MM.1S (cell line): ENCODE data around the gene CSNK1D.

ENCODE experiments used
- DNase-seq: peaks from one replicate; pipeline ENCODE4 v3.0.0-alpha.2; 2015
- H2AFZ ChIP-seq: fragments of 300-600 bp; sonication (generic); 2 replicates; pipeline ENCODE4 v1.6.0; 2016; ENCODE audit warnings: antibody characterized with exemption, low read length
- H3F3A ChIP-seq: fragments of 300-600 bp; sonication (generic); 2 replicates; pipeline ENCODE4 v1.6.1; 2016; ENCODE audit warnings: mild to moderate bottlenecking, antibody characterized with exemption, low read length, moderate library complexity, mixed read lengths; ENCODE audit not compliant: insufficient read depth
- H3K27ac ChIP-seq: fragments of 300-600 bp; sonication (generic); 2 replicates; pipeline ENCODE4 v1.5.1; 2016; ENCODE audit warnings: mild to moderate bottlenecking, low read length
- H3K27me3 ChIP-seq: fragments of 300-600 bp; sonication (generic); replicated peaks from 2 replicates; pipeline ENCODE4 v1.6.0; 2016; ENCODE audit warnings: low read length; ENCODE audit not compliant: insufficient read depth
- H3K36me3 ChIP-seq: fragments of 300-600 bp; sonication (generic); replicated peaks from 2 replicates; pipeline ENCODE4 v1.6.1; 2016; ENCODE audit warnings: mild to moderate bottlenecking, low read length, mixed read lengths; ENCODE audit not compliant: insufficient read depth
- H3K4me1 ChIP-seq: fragments of 300-600 bp; sonication (generic); 2 replicates; pipeline ENCODE4 v1.6.1; 2016; ENCODE audit warnings: low read length, mixed read lengths
- H3K4me2 ChIP-seq: fragments of 300-600 bp; sonication (generic); 2 replicates; pipeline ENCODE4 v1.6.0; 2016; ENCODE audit warnings: low read depth, low read length
- H3K4me3 ChIP-seq: fragments of 300-600 bp; sonication (generic); 2 replicates; pipeline ENCODE4 v1.5.1; 2016; ENCODE audit warnings: low read length, mixed read lengths
- H3K79me2 ChIP-seq: fragments of 300-600 bp; sonication (generic); 2 replicates; pipeline ENCODE4 v1.6.1; 2016; ENCODE audit warnings: mixed run types, low read length, mixed read lengths
- H3K9ac ChIP-seq: fragments of 300-600 bp; sonication (generic); 2 replicates; pipeline ENCODE4 v1.6.1; 2016; ENCODE audit warnings: low read length, mixed read lengths
- H3K9me2 ChIP-seq: fragments of 300-600 bp; sonication (generic); replicated peaks from 2 replicates; pipeline ENCODE4 v1.6.1; 2016; ENCODE audit warnings: mild to moderate bottlenecking, low read length, mixed read lengths; ENCODE audit not compliant: insufficient read depth
- H3K9me3 ChIP-seq: fragments of 300-600 bp; sonication (generic); replicated peaks from 2 replicates; pipeline ENCODE4 v1.6.1; 2016; ENCODE audit warnings: mild to moderate bottlenecking, low read length, mixed read lengths; ENCODE audit not compliant: insufficient read depth
- H4K20me1 ChIP-seq: fragments of 300-600 bp; sonication (generic); 2 replicates; pipeline ENCODE4 v1.6.1; 2016; ENCODE audit warnings: mild to moderate bottlenecking, low read length, moderate library complexity, mixed read lengths; ENCODE audit not compliant: insufficient read depth
- CTCF ChIP-seq: fragments of 300-600 bp; sonication (generic); IDR thresholded peaks from 2 replicates; pipeline ENCODE4 v1.5.1; 2016; ENCODE audit warnings: antibody characterized with exemption, low read length, mixed read lengths
- EZH2 ChIP-seq: fragments of 300-600 bp; sonication (generic); optimal IDR thresholded peaks from 2 replicates; pipeline ENCODE3; 2017; ENCODE audit warnings: low read depth, mild to moderate bottlenecking, antibody characterized with exemption, low read length, mixed read lengths
- EZH2phosphoT487 ChIP-seq: fragments of 300-600 bp; sonication (generic); IDR thresholded peaks from 2 replicates; pipeline ENCODE4 v1.6.1; 2018; ENCODE audit warnings: antibody characterized with exemption, low read length

Gene CSNK1D

GRCh38 chr17:82278308-82278707, 4.8 kb upstream of the CSNK1D start:
- Histone ChIP-seq H3K36me3 (no peaks in the 10 kb centered on the region), H3K4me3 (no peak overlapping the region), H3K4me1 (peaks cover 7% of the 10 kb centered on the region), H4K20me1 (no peaks in the 10 kb centered on the region), H3K9me2 (no peaks in the 10 kb centered on the region), H3F3A (no peaks in the 10 kb centered on the region), H3K79me2 (peaks cover 3% of the 10 kb centered on the region), H3K9ac (no peak overlapping the region), H3K27ac (no peak overlapping the region), H3K27me3 (no peaks in the 10 kb centered on the region), H3K9me3 (no peaks in the 10 kb centered on the region), H2AFZ (no peak overlapping the region), H3K4me2 (no peak overlapping the region)
- no peak for DNase-seq
- TF ChIP-seq EZH2phosphoT487 (no peak), CTCF (no peak), EZH2 (no peak)

GRCh38 chr17:82277851-82278250, 4.4 kb upstream of the CSNK1D start:
- no peak for TF ChIP-seq EZH2
- no peak for TF ChIP-seq CTCF
- TF ChIP-seq EZH2phosphoT487 = no peak

GRCh38 chr17:82276938-82277337, 3.4 kb upstream of the CSNK1D start:
- H4K20me1 ChIP-seq = no peaks in the 10 kb centered on the region
- no peak overlapping the region for H3K4me3 ChIP-seq
- H3K79me2 ChIP-seq = peaks cover 16% of the 10 kb centered on the region
- H3K4me1 ChIP-seq = peaks cover 7% of the 10 kb centered on the region
- no peak overlapping the region for H3K27ac ChIP-seq
- DNase-seq = no peak
- no peaks in the 10 kb centered on the region for H3K27me3 ChIP-seq
- H3K9me2 ChIP-seq = no peaks in the 10 kb centered on the region
- no peaks in the 10 kb centered on the region for H3K9me3 ChIP-seq
- TF ChIP-seq CTCF (no peak), EZH2 (no peak), EZH2phosphoT487 (no peak)
- no peak overlapping the region for H3K4me2 ChIP-seq
- no peaks in the 10 kb centered on the region for H3F3A ChIP-seq
- H3K9ac ChIP-seq = no peak overlapping the region
- no peak overlapping the region for H2AFZ ChIP-seq
- no peaks in the 10 kb centered on the region for H3K36me3 ChIP-seq

More at GRCh38 chr17:82277851-82278250, 4.4 kb upstream of the CSNK1D start:
- Histone ChIP-seq H3K4me2 (no peak overlapping the region), H3K4me3 (no peak overlapping the region), H3K9me2 (no peaks in the 10 kb centered on the region), H3K27ac (no peak overlapping the region), H4K20me1 (no peaks in the 10 kb centered on the region), H3K27me3 (no peaks in the 10 kb centered on the region), H3K9me3 (no peaks in the 10 kb centered on the region), H2AFZ (no peak overlapping the region), H3K4me1 (peaks cover 7% of the 10 kb centered on the region), H3K36me3 (no peaks in the 10 kb centered on the region), H3F3A (no peaks in the 10 kb centered on the region), H3K79me2 (peaks cover 8% of the 10 kb centered on the region), H3K9ac (no peak overlapping the region)
- DNase-seq = no peak
